K562 (cell line): ENCODE measurements around the gene AFDN.

ENCODE experiments used
- BRD4 ChIP-seq: fragments of 200-600 bp; sonication (generic); IDR thresholded peaks from 2 replicates; pipeline ENCODE4 v1.6.1; 2017; ENCODE audit warnings: inconsistent platforms
- CBX3 ChIP-seq, 2 experiments: IDR thresholded peaks; 1 replicate in 1 of 2; 2 replicates in 1 of 2; pipeline ENCODE4 v1.6.1; 2012; ENCODE audit warnings: inconsistent platforms in 2 of 2, low read length in 2 of 2, borderline replicate concordance in 1 of 2, control low read depth in 1 of 2
- CBX5 ChIP-seq: IDR thresholded peaks from 2 replicates; pipeline ENCODE4 v1.6.1; 2014; ENCODE audit warnings: low read depth, borderline replicate concordance
- CTCF ChIP-seq, 3 experiments: IDR thresholded peaks in 2 of 3; conservative IDR thresholded peaks in 1 of 3; 2 replicates each; pipeline ENCODE4 v1.5.1; 2011 to 2012; ENCODE audit warnings: low read length in 3 of 3, mild to moderate bottlenecking in 3 of 3, control low read depth in 2 of 3, improper control_type of control experiment in 1 of 3, inconsistent platforms in 1 of 3, low read depth in 1 of 3, mixed read lengths in 1 of 3, moderate library complexity in 1 of 3; ENCODE audit not compliant: insufficient read depth in 2 of 3
- HDAC1 ChIP-seq, 2 experiments: fragments of 450-650 bp; IDR thresholded peaks; 2 replicates each; pipeline ENCODE4 v1.6.1; 2016 to 2017; ENCODE audit warnings: inconsistent platforms in 1 of 2, mild to moderate bottlenecking in 1 of 2, moderate library complexity in 1 of 2
- ID3 ChIP-seq, 2 experiments: fragments of 250-450 bp in 1 of 2; fragments of 450-650 bp in 1 of 2; sonication (Bioruptor Pico) in 1 of 2; IDR thresholded peaks; 2 replicates each; pipeline versions ENCODE4 v1.6.1 to v1.8.0; 2016 to 2021; ENCODE audit warnings: mild to moderate bottlenecking in 2 of 2, moderate library complexity in 2 of 2, missing compliant biosample characterization in 1 of 2, missing genetic modification characterization in 1 of 2
- NBN ChIP-seq: fragments of 450-650 bp; IDR thresholded peaks from 2 replicates; pipeline ENCODE4 v1.6.1; 2016; ENCODE audit warnings: low read depth, mild to moderate bottlenecking
- SPI1 ChIP-seq: IDR thresholded peaks from 2 replicates; pipeline ENCODE4 v1.6.1; 2011; ENCODE audit warnings: low read depth, low read length, control low read depth, borderline replicate concordance
- TAL1 ChIP-seq: fragments of 450-650 bp; IDR thresholded peaks from 2 replicates; pipeline ENCODE4 v1.6.1; 2016; ENCODE audit warnings: mild to moderate bottlenecking
- TARDBP ChIP-seq: fragments of 450-650 bp; IDR thresholded peaks from 2 replicates; pipeline ENCODE4 v1.6.1; 2016
- TFE3 ChIP-seq: fragments of 450-650 bp; formaldehyde crosslinking; IDR thresholded peaks from 2 replicates; pipeline ENCODE4 v1.4.0; 2020; ENCODE audit warnings: mild to moderate bottlenecking, mixed read lengths
- ZKSCAN1 ChIP-seq: fragments of 150-350 bp; IDR thresholded peaks from 2 replicates; pipeline ENCODE4 v1.6.1; 2016; ENCODE audit warnings: low read depth, low read length
- TF ChIP-seq, protein P1 (sequence below): sonication (generic); formaldehyde crosslinking; IDR thresholded peaks from 2 replicates; pipeline ENCODE4 v1.8.1; 2022; ENCODE audit warnings: missing genetic modification reagents
- TF ChIP-seq, protein P2 (sequence below): fragments of 250-450 bp; sonication (Bioruptor Pico); IDR thresholded peaks from 2 replicates; pipeline ENCODE4 v1.8.0; 2021; ENCODE audit warnings: borderline replicate concordance, mild to moderate bottlenecking, moderate library complexity; ENCODE audit not compliant: poor library complexity, severe bottlenecking

- no peak for TF ChIP-seq HDAC1 (IDR thresholded peaks at IDR 0.05)
- no peak for TF ChIP-seq CTCF (IDR thresholded peaks at IDR 0.05 in 2 of 3, conservative IDR thresholded peaks at IDR 0.05 in 1 of 3; ENCODE audit: insufficient read depth in 2 of 3, low read depth in 1 of 3, low read length in 3 of 3)
- no peak for TF ChIP-seq ZKSCAN1
- TF ChIP-seq TARDBP = no peak
- no peak for TF ChIP-seq TFE3 (CRISPR knock-in tag)
- no peak for TF ChIP-seq CBX3 (IDR thresholded peaks at IDR 0.05; ENCODE audit: borderline replicate concordance in 1 of 2, low read length in 2 of 2)
- TF ChIP-seq SPI1 = no peak
- TF ChIP-seq NBN = no peak
- TF ChIP-seq BRD4 = no peak
- TF ChIP-seq, protein P1, sequence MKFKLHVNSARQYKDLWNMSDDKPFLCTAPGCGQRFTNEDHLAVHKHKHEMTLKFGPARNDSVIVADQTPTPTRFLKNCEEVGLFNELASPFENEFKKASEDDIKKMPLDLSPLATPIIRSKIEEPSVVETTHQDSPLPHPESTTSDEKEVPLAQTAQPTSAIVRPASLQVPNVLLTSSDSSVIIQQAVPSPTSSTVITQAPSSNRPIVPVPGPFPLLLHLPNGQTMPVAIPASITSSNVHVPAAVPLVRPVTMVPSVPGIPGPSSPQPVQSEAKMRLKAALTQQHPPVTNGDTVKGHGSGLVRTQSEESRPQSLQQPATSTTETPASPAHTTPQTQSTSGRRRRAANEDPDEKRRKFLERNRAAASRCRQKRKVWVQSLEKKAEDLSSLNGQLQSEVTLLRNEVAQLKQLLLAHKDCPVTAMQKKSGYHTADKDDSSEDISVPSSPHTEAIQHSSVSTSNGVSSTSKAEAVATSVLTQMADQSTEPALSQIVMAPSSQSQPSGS (CRISPR knock-in tag) = no peak
- TF ChIP-seq ID3 (CRISPR knock-in tag; IDR thresholded peaks at IDR 0.05) = no peak
- no peak for TF ChIP-seq ID3 (tag; IDR thresholded peaks at IDR 0.05)
- TF ChIP-seq, protein P2, sequence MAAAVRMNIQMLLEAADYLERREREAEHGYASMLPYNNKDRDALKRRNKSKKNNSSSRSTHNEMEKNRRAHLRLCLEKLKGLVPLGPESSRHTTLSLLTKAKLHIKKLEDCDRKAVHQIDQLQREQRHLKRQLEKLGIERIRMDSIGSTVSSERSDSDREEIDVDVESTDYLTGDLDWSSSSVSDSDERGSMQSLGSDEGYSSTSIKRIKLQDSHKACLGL (CRISPR knock-in tag) = no peak
- no peak for TF ChIP-seq TAL1
- TF ChIP-seq CBX5 = no peak
These were observed 33.3 kb upstream of the AFDN start for GRCh38 chr6:167793421-167793820.
